Activated CD4-positive, alpha-beta memory T cell treated with anti-CD3 and anti-CD28 coated beads for 36 hours (primary cell): ENCODE measurements around the gene FAM50B. TPM values are rescaled to one million over a fixed set of nuclear protein-coding genes. Genes with fewer than 3 reads are reported as not detected.

Source experiments
- CTCF ChIA-PET: fragments of 350-600 bp; sonication (Branson Sonifier 250); formaldehyde crosslinking; loops from one replicate; lab custom pipeline; 2021; ENCODE audit warnings: antibody characterized with exemption, inconsistent platforms; lab: Charles Lee
- POLR2A ChIA-PET: fragments of 350-600 bp; sonication (Branson Sonifier 250); formaldehyde crosslinking; loops from one replicate; lab custom pipeline; 2021; ENCODE audit warnings: antibody characterized with exemption; lab: Charles Lee
- DNase-seq: peaks from one replicate; pipeline ENCODE4 v3.0.0-alpha.2; 2020
- H3K27ac Mint-ChIP-seq: one replicate; pipeline ENCODE4 v1.8.0; 2021; ENCODE audit warnings: mixed read lengths
- H3K27me3 Mint-ChIP-seq: one replicate; pipeline ENCODE4 v1.8.0; 2021; ENCODE audit warnings: mixed read lengths
- H3K36me3 Mint-ChIP-seq: one replicate; pipeline ENCODE4 v1.8.0; 2021; ENCODE audit warnings: mixed read lengths
- H3K4me1 Mint-ChIP-seq: one replicate; pipeline ENCODE4 v1.8.0; 2021; ENCODE audit warnings: low read depth, mixed read lengths
- H3K4me3 Mint-ChIP-seq: one replicate; pipeline ENCODE4 v1.8.0; 2021; ENCODE audit warnings: mild to moderate bottlenecking, mixed read lengths
- H3K9me3 Mint-ChIP-seq: one replicate; pipeline ENCODE4 v1.8.0; 2021; ENCODE audit warnings: mixed read lengths
- intact Hi-C: fragments of 100-400 bp; cut with micrococcal nuclease; formaldehyde crosslinking; loops from one replicate; pipeline ENCODE4 v1.15.1; 2023
- total RNA-seq, 2 experiments: library from RNA; stranded (reverse); gene quantifications; one replicate each; pipeline ENCODE4 v1.2.3, GENCODE V29; 2021

The FAM50B gene
- total RNA-seq, 2 experiments from 2014 or later: 16.9 to 18.8 TPM

- Mint-ChIP-seq H3K27me3 (peaks cover 4% of the 10 kb centered on the region), H3K9me3 (no peaks in the 10 kb centered on the region), H3K27ac (no peak overlapping the region), H3K4me3 (no peak overlapping the region), H3K36me3 (no peaks in the 10 kb centered on the region), H3K4me1 (no peaks in the 10 kb centered on the region)
- DNase-seq: no peak
- ChIA-PET CTCF (no interaction called here), POLR2A (no interaction called here)
- intact Hi-C loops: no loop called here
These were observed 23.8 kb upstream of the FAM50B start for GRCh38 chr6:3825331-3825831.

DNA sequence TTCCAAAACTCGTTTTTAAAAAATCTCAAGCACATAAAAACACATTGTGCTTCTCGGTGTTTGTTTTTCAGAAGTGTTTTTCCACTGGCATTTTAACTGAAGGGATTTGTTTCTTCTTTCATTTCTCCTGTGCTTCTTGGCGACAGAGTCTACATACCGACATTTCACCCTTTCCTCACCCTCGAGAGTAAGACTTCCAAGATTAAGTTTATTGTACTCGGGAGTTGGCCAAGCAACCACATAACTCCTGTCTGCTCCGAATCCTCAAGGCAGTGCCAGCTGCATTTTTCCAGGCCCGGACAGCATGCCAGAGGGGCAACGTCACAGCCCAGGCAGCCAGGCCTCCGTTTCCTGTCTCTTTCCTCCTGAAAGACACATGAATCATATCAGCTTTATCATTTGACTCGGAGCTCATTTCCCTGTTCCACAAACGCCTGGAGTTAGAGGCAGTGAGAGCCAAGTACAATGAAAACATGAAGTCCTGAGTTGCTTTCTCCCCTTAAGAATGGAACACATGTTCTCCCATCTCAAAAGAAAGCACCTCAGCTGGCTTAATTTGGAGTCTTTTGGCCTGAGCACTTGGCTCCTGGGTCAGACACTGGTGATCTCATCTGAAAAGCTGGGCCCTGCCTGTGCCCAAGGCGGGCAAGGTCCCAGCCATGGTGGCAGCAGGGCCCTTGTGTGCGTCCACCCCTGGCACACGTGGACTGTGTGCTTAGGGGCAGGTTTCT is 23.2 kb upstream of the FAM50B start:
- Mint-ChIP-seq H3K9me3 (no peaks in the 10 kb centered on the region), H3K4me3 (no peak overlapping the region), H3K36me3 (no peaks in the 10 kb centered on the region), H3K27me3 (peaks cover 4% of the 10 kb centered on the region), H3K4me1 (no peaks in the 10 kb centered on the region), H3K27ac (no peak overlapping the region)
- no peak for DNase-seq
- ChIA-PET POLR2A (no interaction called here), CTCF (no interaction called here)
- intact Hi-C loops: no loop called here

GRCh38 chr6:3829285-3829684 is 19.9 kb upstream of the FAM50B start:
- no peak overlapping the region for H3K4me3 Mint-ChIP-seq
- H3K27me3 Mint-ChIP-seq: peaks cover 6% of the 10 kb centered on the region
- ChIA-PET CTCF (no interaction called here), POLR2A (no interaction called here)
- intact Hi-C loops: no loop called here
- H3K4me1 Mint-ChIP-seq: no peaks in the 10 kb centered on the region
- no peak overlapping the region for H3K27ac Mint-ChIP-seq
- H3K36me3 Mint-ChIP-seq: no peaks in the 10 kb centered on the region
- no peaks in the 10 kb centered on the region for H3K9me3 Mint-ChIP-seq
- no peak for DNase-seq

- ChIA-PET POLR2A (no interaction called here), CTCF (interaction anchor here (0.6 kb wide), 1 partner anchor 18 kb away, joined by 4 read pairs; the partner anchor contains the start of gene FAM50B)
- H3K4me1 Mint-ChIP-seq: no peaks in the 10 kb centered on the region
- no peaks in the 10 kb centered on the region for H3K9me3 Mint-ChIP-seq
- no peak overlapping the region for H3K27ac Mint-ChIP-seq
- H3K4me3 Mint-ChIP-seq: no peak overlapping the region
- DNase-seq: no peak
- intact Hi-C loops: no loop called here
- peaks cover 6% of the 10 kb centered on the region for H3K27me3 Mint-ChIP-seq
- H3K36me3 Mint-ChIP-seq: no peaks in the 10 kb centered on the region
These were observed 18.4 kb upstream of the FAM50B start for GRCh38 chr6:3830806-3831205.

DNA sequence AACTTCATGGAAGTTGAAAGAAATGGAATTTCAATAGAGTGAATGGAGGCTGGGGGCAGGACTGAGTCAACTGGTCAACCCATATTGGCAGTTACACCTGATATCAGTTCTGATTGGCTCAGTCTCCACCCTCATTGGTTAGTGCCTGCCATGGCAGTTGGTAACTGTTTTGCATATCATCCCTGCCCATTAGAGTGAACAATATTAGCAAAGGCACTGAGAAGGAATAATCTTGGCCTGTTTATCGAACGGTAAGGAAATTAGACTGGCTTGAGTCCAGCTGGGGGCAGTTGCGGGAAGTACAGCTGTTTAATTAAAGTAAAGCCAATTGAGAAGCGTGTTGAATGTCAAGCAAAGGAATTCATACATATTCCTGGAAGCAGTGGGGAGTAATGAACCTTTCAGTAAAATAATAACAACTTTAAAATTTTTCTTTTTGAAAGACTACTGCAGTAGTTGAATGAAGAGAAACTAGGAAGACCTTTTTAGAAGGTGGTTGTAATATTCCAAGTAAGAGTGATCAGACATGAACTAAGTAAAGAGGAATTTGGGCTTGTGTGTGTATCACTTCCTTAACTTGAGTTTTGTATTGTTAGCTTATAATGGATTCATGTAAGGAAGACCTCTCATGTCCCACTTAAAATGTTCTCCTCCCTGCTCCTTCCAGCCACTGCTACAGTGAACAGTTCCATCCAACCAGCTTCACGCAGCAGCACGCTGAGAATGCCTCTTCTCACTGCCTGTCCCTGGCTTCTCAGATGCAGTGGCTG is 17.2 kb upstream of the FAM50B start:
- intact Hi-C loops: no loop called here
- POLR2A ChIA-PET: no interaction called here
- CTCF ChIA-PET: no interaction called here
- DNase-seq: no peak
- H3K4me3 Mint-ChIP-seq: no peak overlapping the region
- peaks cover 6% of the 10 kb centered on the region for H3K27me3 Mint-ChIP-seq
- no peak overlapping the region for H3K27ac Mint-ChIP-seq
- H3K36me3 Mint-ChIP-seq: no peaks in the 10 kb centered on the region
- H3K4me1 Mint-ChIP-seq: no peaks in the 10 kb centered on the region
- no peaks in the 10 kb centered on the region for H3K9me3 Mint-ChIP-seq

- Mint-ChIP-seq H3K4me1 (no peaks in the 10 kb centered on the region), H3K36me3 (no peaks in the 10 kb centered on the region), H3K9me3 (no peaks in the 10 kb centered on the region), H3K4me3 (no peak overlapping the region), H3K27ac (no peak overlapping the region), H3K27me3 (peaks cover 5% of the 10 kb centered on the region)
- ChIA-PET POLR2A (no interaction called here), CTCF (no interaction called here)
- intact Hi-C loops: no loop called here
- DNase-seq: no peak
These were observed 14.0 kb upstream of the FAM50B start for GRCh38 chr6:3835055-3835731.

GRCh38 chr6:3835785-3836184 is 13.4 kb upstream of the FAM50B start:
- Mint-ChIP-seq H3K4me1 (no peaks in the 10 kb centered on the region), H3K4me3 (no peak overlapping the region), H3K9me3 (no peaks in the 10 kb centered on the region), H3K36me3 (no peaks in the 10 kb centered on the region), H3K27me3 (peaks cover 4% of the 10 kb centered on the region), H3K27ac (no peak overlapping the region)
- ChIA-PET CTCF (no interaction called here), POLR2A (no interaction called here)
- intact Hi-C loops: no loop called here
- DNase-seq: no peak

- POLR2A ChIA-PET: no interaction called here
- CTCF ChIA-PET: no interaction called here
- Mint-ChIP-seq H3K9me3 (no peaks in the 10 kb centered on the region), H3K4me1 (no peaks in the 10 kb centered on the region), H3K36me3 (no peaks in the 10 kb centered on the region), H3K4me3 (no peak overlapping the region), H3K27ac (no peak overlapping the region), H3K27me3 (peaks cover 4% of the 10 kb centered on the region)
- intact Hi-C loops: no loop called here
- no peak for DNase-seq
These were observed 12.6 kb upstream of the FAM50B start for GRCh38 chr6:3836566-3836965.

DNA sequence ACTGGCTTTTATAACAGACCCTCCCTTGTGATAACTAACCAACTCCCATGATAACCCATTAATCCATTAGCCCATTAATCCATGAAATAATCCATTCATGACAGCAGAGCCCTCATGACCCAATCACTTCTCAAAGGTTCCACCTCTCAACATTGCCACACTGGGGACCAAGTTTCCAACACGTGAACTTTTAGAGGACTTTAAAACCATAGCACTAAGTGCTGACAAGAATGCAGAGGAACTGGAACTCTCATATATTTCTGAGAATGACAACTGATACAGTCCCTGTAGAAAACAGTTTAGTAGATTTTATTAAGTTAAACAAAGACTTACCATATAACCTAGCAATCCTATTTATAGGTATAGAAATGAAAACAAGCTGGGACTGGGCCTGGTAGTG is 11.4 kb upstream of the FAM50B start:
- Mint-ChIP-seq H3K4me3 (no peak overlapping the region), H3K27me3 (peaks cover 1% of the 10 kb centered on the region), H3K27ac (no peak overlapping the region), H3K36me3 (no peaks in the 10 kb centered on the region), H3K9me3 (no peaks in the 10 kb centered on the region), H3K4me1 (no peaks in the 10 kb centered on the region)
- POLR2A ChIA-PET: no interaction called here
- CTCF ChIA-PET: no interaction called here
- no peak for DNase-seq
- intact Hi-C loops: no loop called here

GRCh38 chr6:3838992-3839867 is 9.9 kb upstream of the FAM50B start:
- no peaks in the 10 kb centered on the region for H3K36me3 Mint-ChIP-seq

GRCh38 chr6:3841066-3841454 is 8.1 kb upstream of the FAM50B start:
- Mint-ChIP-seq H3K9me3 (no peaks in the 10 kb centered on the region), H3K4me1 (no peaks in the 10 kb centered on the region), H3K36me3 (no peaks in the 10 kb centered on the region), H3K27me3 (peaks cover 1% of the 10 kb centered on the region), H3K27ac (no peak overlapping the region), H3K4me3 (no peak overlapping the region)
- ChIA-PET CTCF (interaction anchor here (1.0 to 1.6 kb wide), 3 partner anchors 8 to 138 kb away, joined by 3 to 6 read pairs (median 5); partner anchors contain the start of gene FAM50B), POLR2A (no interaction called here)
- intact Hi-C loops: no loop called here
- DNase-seq: no peak

More at GRCh38 chr6:3838992-3839867, 9.9 kb upstream of the FAM50B start:
- H3K9me3 Mint-ChIP-seq: no peaks in the 10 kb centered on the region
- intact Hi-C loops: no loop called here
- no peaks in the 10 kb centered on the region for H3K4me1 Mint-ChIP-seq
- DNase-seq: no peak
- peaks cover 1% of the 10 kb centered on the region for H3K27me3 Mint-ChIP-seq
- POLR2A ChIA-PET: no interaction called here
- no peak overlapping the region for H3K4me3 Mint-ChIP-seq
- H3K27ac Mint-ChIP-seq: no peak overlapping the region
- CTCF ChIA-PET: no interaction called here
